ENCODE measurements around the gene SEC22C. TPM values are rescaled to one million over a fixed set of nuclear protein-coding genes. Genes with fewer than 3 reads are reported as not detected.

SEC22C gene
- total RNA-seq, 1 donor from 2014 or later = 37.8 TPM

DNA sequence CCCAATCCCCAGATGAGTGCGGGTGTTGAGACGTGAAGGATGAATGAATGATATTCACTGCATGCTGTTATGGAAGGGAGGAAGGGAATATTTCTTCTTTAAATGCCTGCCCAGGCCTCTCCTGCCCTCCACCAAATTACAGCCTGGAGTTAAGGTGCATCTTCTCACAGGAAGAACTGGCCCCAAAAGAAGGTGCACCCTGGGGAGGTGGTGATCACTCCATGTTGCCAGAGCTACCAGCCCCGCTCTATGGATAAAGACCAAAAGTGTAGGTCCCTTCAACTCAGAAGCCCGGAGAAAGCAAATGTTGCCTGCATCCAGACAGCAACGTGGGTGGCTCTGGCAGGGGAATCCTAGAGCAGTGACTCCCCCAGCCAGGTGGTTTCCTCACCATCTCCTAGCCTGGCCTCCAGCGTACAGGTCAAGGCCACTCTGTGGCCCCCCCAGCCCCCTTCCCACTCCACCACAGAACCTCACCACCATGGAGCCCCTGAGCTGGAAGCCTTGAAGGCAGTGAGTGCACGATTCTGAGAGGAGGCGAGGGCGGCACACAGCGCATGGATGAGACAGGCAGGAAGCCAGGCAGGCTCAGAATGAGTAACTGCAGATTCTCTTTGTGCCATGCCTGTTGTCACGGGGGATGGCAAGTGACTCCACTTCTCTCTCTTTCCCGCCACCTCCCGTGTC, 82.8 kb downstream of the SEC22C start:
- DNase-seq (ENCODE audit: low spot score) = no peak

DNA sequence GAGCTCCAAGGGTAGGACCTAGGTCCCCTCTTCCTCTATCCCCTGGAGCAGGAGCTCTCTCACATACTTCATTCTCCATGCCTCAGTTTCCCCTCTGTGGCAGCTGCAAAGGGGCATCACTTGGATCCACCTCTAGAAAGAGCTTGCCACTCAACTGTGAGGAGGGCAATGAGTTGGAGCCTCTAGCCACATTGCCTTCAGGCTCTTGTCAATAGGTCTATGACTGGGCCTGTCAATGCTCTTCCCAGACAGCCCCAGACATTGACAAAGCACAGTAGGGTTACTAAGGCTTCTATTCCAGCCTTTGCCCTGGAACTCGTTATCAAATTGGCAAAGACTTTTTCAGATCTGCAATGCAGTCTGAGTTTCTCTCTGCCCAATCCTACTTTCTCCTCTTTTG, 83.7 kb downstream of the SEC22C start:
- DNase-seq (ENCODE audit: low spot score) = no peak

Other genes with a start within 250 kb of the SEC22C start
- gene LYZL4, start 171.4 kb downstream of the SEC22C start, total RNA-seq (ENCODE audit: insufficient read depth, low replicate concordance) = not detected
- gene VIPR1, start 79.3 kb downstream of the SEC22C start, total RNA-seq (ENCODE audit: insufficient read depth, low replicate concordance) = 4.1 TPM
- gene SS18L2, start 8.9 kb upstream of the SEC22C start, total RNA-seq (ENCODE audit: insufficient read depth, low replicate concordance) = 7.7 TPM
- gene NKTR, start 18.7 kb upstream of the SEC22C start, total RNA-seq (ENCODE audit: insufficient read depth, low replicate concordance) = 149 TPM
- 49.8 TPM for gene ZBTB47, start 71.7 kb upstream of the SEC22C start, total RNA-seq (ENCODE audit: insufficient read depth, low replicate concordance)
- not detected for gene KLHL40, start 103.6 kb upstream of the SEC22C start, total RNA-seq (ENCODE audit: insufficient read depth, low replicate concordance)
- not detected for gene HHATL, start 120.8 kb upstream of the SEC22C start, total RNA-seq (ENCODE audit: insufficient read depth, low replicate concordance)
- not detected for gene CCDC13, start 191.3 kb upstream of the SEC22C start, total RNA-seq (ENCODE audit: insufficient read depth, low replicate concordance)
- gene HIGD1A, start 222.5 kb upstream of the SEC22C start, total RNA-seq (ENCODE audit: insufficient read depth, low replicate concordance) = 125 TPM
- gene ACKR2, start 227.5 kb upstream of the SEC22C start, total RNA-seq (ENCODE audit: insufficient read depth, low replicate concordance) = 10.4 TPM

Measured in umbilical cord (tissue), 2 donors.